Measurements from ENCODE around the gene DCTN2.

GRCh38 chr12:57584050-57584449 is 37.1 kb upstream of the DCTN2 start:
- TF ChIP-seq, protein P1, sequence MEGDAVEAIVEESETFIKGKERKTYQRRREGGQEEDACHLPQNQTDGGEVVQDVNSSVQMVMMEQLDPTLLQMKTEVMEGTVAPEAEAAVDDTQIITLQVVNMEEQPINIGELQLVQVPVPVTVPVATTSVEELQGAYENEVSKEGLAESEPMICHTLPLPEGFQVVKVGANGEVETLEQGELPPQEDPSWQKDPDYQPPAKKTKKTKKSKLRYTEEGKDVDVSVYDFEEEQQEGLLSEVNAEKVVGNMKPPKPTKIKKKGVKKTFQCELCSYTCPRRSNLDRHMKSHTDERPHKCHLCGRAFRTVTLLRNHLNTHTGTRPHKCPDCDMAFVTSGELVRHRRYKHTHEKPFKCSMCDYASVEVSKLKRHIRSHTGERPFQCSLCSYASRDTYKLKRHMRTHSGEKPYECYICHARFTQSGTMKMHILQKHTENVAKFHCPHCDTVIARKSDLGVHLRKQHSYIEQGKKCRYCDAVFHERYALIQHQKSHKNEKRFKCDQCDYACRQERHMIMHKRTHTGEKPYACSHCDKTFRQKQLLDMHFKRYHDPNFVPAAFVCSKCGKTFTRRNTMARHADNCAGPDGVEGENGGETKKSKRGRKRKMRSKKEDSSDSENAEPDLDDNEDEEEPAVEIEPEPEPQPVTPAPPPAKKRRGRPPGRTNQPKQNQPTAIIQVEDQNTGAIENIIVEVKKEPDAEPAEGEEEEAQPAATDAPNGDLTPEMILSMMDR (IDR thresholded peaks at IDR 0.05): no peak
- TF ChIP-seq POLR2A (IDR thresholded peaks at IDR 0.05): no peak
